HG03159 (cell line): Measurements from ENCODE around the gene KRT12.
"Not testable (repeated sequence)": the region's sequence is repeated elsewhere in the genome, so short reads cannot be mapped to it uniquely, and the experiment has no call there.

Source experiments
- ATAC-seq: cut with Tn5 transposase; IDR thresholded peaks from one replicate; pipeline ENCODE4 v1.9.1; 2021; ENCODE audit warnings: mild to moderate bottlenecking, moderate library complexity; ENCODE audit not compliant: unreplicated experiment

The KRT12 gene

DNA sequence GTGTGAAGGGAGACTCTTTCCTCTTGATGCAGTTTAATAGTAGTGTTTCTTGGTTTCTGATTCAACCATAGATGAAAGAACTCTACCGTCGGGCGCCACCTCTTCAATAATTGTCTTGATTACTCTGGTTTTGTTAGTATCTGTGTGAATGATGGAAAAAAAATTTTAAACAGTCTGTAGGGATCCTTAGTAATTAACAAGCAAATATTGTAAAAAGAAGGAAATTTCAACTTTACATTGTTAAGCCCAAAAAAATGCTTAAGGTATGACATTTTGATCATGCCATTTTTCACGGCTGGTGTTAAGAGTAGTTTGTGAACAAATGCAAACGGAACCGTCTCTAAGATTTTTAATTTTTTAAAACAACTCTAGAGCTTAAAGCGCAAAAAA is 48.7 kb downstream of the KRT12 start:
- no peak for ATAC-seq

DNA sequence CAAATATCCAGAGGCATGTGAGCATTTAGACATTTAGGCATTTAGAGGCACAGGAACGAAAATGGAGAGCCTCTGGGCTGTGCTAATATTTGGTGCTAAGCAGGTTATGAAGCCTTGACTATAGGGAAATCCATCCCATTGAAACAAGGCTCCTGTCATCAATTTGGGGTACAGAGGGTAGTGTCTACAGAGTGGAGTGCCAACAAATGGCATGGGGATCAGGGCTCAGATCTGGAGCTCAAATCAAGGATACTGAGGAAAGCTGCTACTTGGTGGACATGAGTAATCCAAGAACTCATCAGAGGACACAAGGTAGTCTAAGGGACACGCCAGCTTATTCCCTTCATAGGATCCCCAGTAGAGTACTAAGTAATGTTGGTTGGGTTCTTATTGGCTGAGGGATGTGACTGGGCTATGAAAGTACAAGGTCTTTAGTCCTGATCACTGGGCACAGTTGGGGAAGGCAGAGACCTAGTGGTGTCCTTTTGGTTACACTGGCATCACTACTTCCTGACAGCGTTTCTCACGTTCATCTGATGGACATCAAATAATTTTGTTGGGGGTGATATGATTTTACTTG is 49.8 kb downstream of the KRT12 start:
- ATAC-seq = no peak

DNA sequence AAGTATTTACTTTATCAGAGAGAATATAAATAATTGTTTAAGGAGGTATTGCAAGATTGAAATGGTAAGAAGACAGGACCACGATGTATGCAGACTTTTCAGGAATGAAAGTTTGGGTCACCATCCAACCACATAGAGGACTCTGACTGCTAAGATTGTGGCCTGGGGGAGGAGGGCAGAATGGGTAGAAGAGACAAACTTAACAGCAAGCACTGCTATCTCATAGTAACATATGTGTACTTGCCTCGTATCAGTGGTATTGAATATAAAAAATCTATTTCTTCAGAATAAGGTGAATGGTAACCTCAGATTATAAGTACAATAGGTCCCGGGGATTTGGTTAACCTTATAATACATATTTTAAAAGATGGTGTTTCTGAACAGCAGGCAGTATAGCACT is 50.5 kb downstream of the KRT12 start:
- no peak for ATAC-seq

DNA sequence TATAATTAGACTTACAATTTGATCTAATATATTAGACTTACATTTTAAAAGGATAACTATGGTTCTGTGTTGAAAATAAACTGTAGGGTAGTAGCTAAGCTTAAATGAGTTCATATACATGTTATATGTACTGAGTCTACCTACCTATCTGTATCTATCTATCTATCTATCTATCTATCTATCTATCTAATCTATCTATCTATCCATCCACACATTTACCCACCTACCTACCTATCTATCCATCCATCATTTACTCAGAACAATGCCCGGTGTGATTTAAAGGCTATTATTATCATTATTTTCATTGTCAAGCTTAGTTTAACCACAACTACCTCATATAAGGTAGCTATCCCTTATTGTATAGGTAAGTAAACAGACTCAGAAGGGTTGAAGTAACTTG is 51.6 kb downstream of the KRT12 start:
- ATAC-seq = no peak

DNA sequence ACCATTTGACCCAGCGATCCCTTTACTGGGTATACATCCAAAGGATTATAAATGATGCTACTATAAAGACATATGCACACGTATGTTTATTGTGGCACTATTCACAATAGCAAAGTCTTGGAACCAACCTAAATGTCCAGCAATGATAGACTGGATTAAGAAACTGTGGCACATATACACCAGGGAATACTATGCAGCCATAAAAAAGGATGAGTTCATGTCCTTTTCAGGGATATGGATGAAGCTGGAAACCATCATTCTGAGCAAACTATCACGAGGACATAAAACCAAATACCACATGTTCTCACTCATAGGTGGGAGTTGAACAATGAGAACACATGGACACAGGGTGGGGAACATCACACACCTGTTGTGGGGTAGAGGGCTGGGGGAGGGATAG is 52.4 kb downstream of the KRT12 start:
- not testable (repeated sequence) for ATAC-seq

DNA sequence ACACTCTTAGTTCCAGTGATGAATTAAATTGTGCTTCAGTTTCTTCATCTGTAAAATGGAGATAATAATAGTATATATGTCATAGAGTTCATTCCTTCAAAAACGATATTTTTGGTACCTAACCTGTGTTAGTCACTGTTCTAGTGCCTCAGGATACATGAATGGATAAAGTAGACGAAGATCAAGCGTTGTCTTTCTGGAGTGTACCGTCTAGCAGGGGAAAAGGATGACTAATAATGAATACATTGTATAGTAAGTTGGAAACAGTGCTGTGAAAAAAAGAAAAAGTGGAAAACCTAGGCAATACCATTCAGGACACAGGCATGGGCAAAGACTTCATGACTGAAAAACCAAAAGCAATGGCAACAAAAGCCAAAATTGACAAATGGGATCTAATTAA is 53.2 kb downstream of the KRT12 start:
- ATAC-seq = no peak

DNA sequence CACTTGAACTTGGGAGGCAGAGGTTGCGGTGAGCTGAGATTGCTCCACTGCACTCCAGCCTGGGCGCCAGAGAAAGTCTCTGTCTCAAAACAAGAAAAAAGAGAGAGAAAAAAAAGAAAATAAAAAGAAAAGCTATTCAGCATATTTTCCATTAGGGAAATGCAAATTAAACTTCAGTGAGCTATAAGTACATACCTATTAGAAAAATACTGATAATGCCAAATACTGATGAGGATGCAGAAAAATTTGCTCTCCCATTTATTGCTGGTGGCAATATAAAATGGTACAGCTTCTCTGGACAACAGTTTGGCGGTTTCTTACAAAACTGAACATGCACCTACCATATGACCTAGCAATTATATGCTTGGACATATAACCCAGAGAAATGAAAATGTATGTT is 54.4 kb downstream of the KRT12 start:
- ATAC-seq = no peak
